GM18858 (cell line): Measurements from ENCODE around the gene BATF.
A peak's percentile ranks its signal among the peaks of the same experiment; 100 is the strongest.

ENCODE experiments used
- ATAC-seq: cut with Tn5 transposase; IDR thresholded peaks from one replicate; pipeline ENCODE4 v1.9.1; 2021; ENCODE audit not compliant: unreplicated experiment

BATF gene

GRCh38 chr14:75499084-75499875, 23.0 kb upstream of the BATF start:
- peak; percentile 62 for ATAC-seq

- no peak for ATAC-seq
Measured at GRCh38 chr14:75501080-75501479, 21.2 kb upstream of the BATF start.

- ATAC-seq = no peak
Measured at GRCh38 chr14:75504411-75504810, 17.9 kb upstream of the BATF start.

- ATAC-seq = no peak
Measured at GRCh38 chr14:75506930-75507329, 15.3 kb upstream of the BATF start.

- no peak for ATAC-seq
Measured at GRCh38 chr14:75510547-75510946, 11.7 kb upstream of the BATF start.

- ATAC-seq = no peak
Measured at GRCh38 chr14:75511201-75511600, 11.1 kb upstream of the BATF start.

GRCh38 chr14:75513911-75514672, 8.2 kb upstream of the BATF start:
- peak; percentile 32 for ATAC-seq

- peak; percentile 45 for ATAC-seq
Measured at GRCh38 chr14:75514673-75515628, 7.3 kb upstream of the BATF start.

GRCh38 chr14:75515629-75515996, 6.7 kb upstream of the BATF start:
- ATAC-seq = peak; percentile 37

- ATAC-seq = no peak
Measured at GRCh38 chr14:75518625-75519024, 3.6 kb upstream of the BATF start.

GRCh38 chr14:75519394-75519793, 2.9 kb upstream of the BATF start:
- no peak for ATAC-seq

- ATAC-seq = no peak
Measured at GRCh38 chr14:75519826-75520728, 2.2 kb upstream of the BATF start.

GRCh38 chr14:75520852-75521251, 1.4 kb upstream of the BATF start:
- no peak for ATAC-seq

GRCh38 chr14:75521415-75522199, 662 bp upstream of the BATF start:
- ATAC-seq = no peak

- no peak for ATAC-seq
Measured at GRCh38 chr14:75522983-75523318, 682 bp downstream of the BATF start.

GRCh38 chr14:75523771-75524171, 1.5 kb downstream of the BATF start:
- no peak for ATAC-seq

- ATAC-seq = no peak
Measured at GRCh38 chr14:75525969-75526368, 3.7 kb downstream of the BATF start.

GRCh38 chr14:75527449-75528163, 5.3 kb downstream of the BATF start:
- ATAC-seq = no peak

GRCh38 chr14:75531256-75531655, 9.0 kb downstream of the BATF start:
- ATAC-seq = no peak
